K562 (cell line): ENCODE measurements around the gene ALDH3A2. TPM values are rescaled to one million over a fixed set of nuclear protein-coding genes. Genes with fewer than 3 reads are reported as not detected.

ENCODE experiments used
- ARID1B ChIP-seq: fragments of 450-650 bp; IDR thresholded peaks from 2 replicates; pipeline ENCODE4 v1.6.1; 2016; ENCODE audit warnings: antibody characterized with exemption, mild to moderate bottlenecking, inconsistent platforms
- GATA2 ChIP-seq: sonication (generic); formaldehyde crosslinking; IDR thresholded peaks from 2 replicates; pipeline ENCODE4 v1.4.0; 2020; ENCODE audit warnings: mild to moderate bottlenecking, missing genetic modification reagents
- KDM5B ChIP-seq: fragments of 200-600 bp; sonication (generic); IDR thresholded peaks from 2 replicates; pipeline ENCODE4 v1.6.1; 2012; ENCODE audit warnings: low read depth, mild to moderate bottlenecking, moderate library complexity, low read length, control low read depth, inconsistent platforms; ENCODE audit not compliant: insufficient replicate concordance
- SRSF1 ChIP-seq: fragments of 200-400 bp; formaldehyde crosslinking; IDR thresholded peaks from 2 replicates; pipeline ENCODE4 v1.6.1; 2017; ENCODE audit warnings: mild to moderate bottlenecking, low read depth, low read length, moderate library complexity
- XRCC4 ChIP-seq: IDR thresholded peaks from one replicate; pipeline ENCODE4 v1.6.1; 2011; ENCODE audit not compliant: insufficient read depth, insufficient read length; ENCODE audit errors: extremely low read depth
- ZNF175 ChIP-seq: fragments of 200-800 bp; sonication (Bioruptor generic); IDR thresholded peaks from 2 replicates; pipeline ENCODE4 v1.6.1; 2016; ENCODE audit warnings: low read depth, mild to moderate bottlenecking, missing genetic modification characterization, missing compliant biosample characterization
- polyA plus RNA-seq, 8 experiments: library from polyadenylated mRNA; depleted of rRNA in 4 of 8; stranded (reverse) in 5 of 8; unstranded in 3 of 8; fragments of >200 nt; fragmentation: Nextera tagmentation in 2 of 8; fragmentation: Illumina TruSeq in 1 of 8; extraction: Ambion mirVana in 2 of 8; extraction: Trizol in 1 of 8; gene quantifications; 2 replicates each; pipeline versions ENCODE4 v1.2.1 to v1.2.3, GENCODE V29; 2011 to 2014; ENCODE audit warnings: inconsistent platforms in 1 of 8, missing spikeins in 1 of 8
- total RNA-seq, 7 experiments: library from RNA; depleted of rRNA in 6 of 7; stranded (reverse); fragments of >200 nt in 6 of 7; fragmentation: Illumina TruSeq in 2 of 7; extraction: Trizol in 2 of 7; gene quantifications; 2 replicates each; pipeline versions ENCODE4 v1.2.1 to v1.2.3, GENCODE V29; 2011 to 2021; ENCODE audit warnings: low replicate concordance in 1 of 7
- TF ChIP-seq, protein P1 (sequence below), 2 experiments: IDR thresholded peaks in 1 of 2; conservative IDR thresholded peaks in 1 of 2; 2 replicates each; pipeline ENCODE4 v1.6.1; 2016; ENCODE audit warnings: low read depth in 2 of 2, mild to moderate bottlenecking in 1 of 2, missing compliant biosample characterization in 1 of 2, missing genetic modification characterization in 1 of 2, moderate library complexity in 1 of 2

ALDH3A2 gene
- total and polyA plus RNA-seq, 9 of the 15 experiments (the other 6 are each of a cell fraction or from before 2014, with no cell fraction given) = 0.01 to 0.78 (median 0.12) TPM; not detected in 5

DNA sequence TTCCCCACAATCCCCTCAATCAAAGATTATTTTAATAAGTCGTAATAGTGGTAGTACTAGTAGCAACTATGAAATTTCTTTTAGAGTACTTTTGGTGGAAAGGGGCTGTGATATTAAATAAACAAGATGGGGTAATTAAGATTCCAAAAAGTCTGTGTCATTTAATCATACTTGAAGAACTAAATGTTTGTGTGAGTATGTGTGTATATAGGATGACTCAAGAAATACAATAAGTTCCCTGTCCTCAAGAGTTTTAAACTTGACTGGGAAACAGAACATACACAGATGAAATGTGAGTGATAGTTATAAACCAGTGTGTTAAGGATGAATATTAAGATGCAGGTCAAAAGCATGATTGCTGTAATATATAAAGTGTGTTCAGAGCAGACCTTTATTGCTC is 2.3 kb downstream of the ALDH3A2 start (continued):
- TF ChIP-seq, protein P1, sequence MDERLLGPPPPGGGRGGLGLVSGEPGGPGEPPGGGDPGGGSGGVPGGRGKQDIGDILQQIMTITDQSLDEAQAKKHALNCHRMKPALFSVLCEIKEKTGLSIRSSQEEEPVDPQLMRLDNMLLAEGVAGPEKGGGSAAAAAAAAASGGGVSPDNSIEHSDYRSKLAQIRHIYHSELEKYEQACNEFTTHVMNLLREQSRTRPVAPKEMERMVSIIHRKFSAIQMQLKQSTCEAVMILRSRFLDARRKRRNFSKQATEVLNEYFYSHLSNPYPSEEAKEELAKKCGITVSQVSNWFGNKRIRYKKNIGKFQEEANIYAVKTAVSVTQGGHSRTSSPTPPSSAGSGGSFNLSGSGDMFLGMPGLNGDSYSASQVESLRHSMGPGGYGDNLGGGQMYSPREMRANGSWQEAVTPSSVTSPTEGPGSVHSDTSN (CRISPR knock-in tag; IDR thresholded peaks at IDR 0.05; ENCODE audit: low read depth) = no peak
- TF ChIP-seq, protein P1 (tag; conservative IDR thresholded peaks at IDR 0.05; ENCODE audit: low read depth) = no peak
- TF ChIP-seq GATA2 (no peak), XRCC4 (no peak), ARID1B (no peak), SRSF1 (no peak), ZNF175 (CRISPR knock-in tag) (no peak), KDM5B (no peak)
